Stimulated activated CD8-positive, alpha-beta memory T cell treated with anti-CD3 and anti-CD28 coated beads, Interleukin-12 subunit alpha, Interleukin-12 subunit beta, amount 100 ng/mL, for 1 hour (primary cell): Measurements from ENCODE around the gene PCDHGB6.
"Not testable (repeated sequence)": the region's sequence is repeated elsewhere in the genome, so short reads cannot be mapped to it uniquely, and the experiment has no call there.

Experiments
- DNase-seq: peaks from one replicate; pipeline ENCODE4 v3.0.0-alpha.2; 2020; ENCODE audit warnings: low read depth

PCDHGB6 gene

DNA sequence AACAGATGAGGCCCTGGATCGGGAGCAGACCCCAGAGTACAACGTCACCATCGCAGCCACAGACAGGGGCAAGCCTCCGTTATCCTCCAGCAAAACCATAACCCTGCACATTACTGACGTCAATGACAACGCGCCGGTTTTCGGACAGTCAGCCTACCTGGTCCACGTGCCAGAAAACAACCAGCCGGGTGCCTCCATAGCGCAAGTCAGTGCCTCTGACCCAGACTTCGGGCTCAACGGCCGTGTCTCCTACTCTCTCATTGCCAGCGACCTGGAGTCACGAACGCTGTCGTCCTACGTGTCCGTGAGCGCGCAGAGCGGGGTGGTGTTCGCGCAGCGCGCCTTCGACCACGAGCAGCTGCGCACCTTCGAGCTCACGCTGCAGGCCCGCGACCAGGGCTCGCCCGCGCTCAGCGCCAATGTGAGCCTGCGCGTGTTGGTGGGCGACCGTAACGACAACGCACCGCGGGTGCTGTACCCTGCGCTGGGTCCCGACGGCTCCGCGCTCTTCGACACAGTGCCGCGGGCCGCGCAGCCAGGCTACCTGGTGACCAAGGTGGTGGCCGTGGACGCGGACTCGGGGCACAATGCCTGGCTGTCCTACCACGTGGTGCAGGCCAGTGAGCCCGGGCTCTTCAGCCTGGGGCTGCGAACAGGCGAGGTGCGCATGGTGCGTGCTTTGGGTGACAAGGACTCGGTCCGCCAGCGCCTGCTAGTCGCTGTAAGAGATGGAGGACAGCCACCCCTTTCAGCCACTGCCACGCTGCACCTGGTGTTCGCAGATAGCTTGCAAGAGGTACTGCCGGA is 11.5 kb downstream of the PCDHGB6 start:
- DNase-seq: no peak

DNA sequence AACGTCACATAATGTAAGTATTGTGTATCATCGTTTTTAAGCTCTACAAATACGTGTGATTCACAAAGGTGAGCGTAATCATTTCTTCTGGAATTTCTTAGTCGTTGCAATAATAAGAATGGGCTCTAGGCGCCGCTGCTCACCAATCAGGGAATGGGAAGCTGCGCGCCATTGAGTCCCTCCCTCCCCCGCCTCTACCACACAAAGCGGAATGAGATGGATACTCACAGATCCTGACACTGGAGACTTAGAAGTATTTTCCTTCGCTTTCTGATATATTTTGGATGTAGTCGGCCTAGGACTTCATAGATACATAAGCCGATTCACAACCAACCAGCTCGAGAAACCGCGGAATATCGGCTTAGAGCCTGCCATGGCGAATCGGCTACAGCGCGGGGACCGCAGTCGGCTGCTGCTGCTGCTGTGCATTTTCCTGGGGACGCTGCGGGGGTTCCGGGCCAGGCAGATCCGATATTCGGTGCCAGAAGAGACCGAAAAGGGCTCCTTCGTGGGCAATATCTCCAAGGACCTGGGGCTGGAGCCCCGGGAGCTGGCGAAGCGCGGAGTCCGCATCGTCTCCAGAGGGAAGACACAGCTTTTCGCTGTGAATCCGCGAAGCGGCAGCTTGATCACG is 13.2 kb downstream of the PCDHGB6 start, which contains the start of gene PCDHGA11:
Gene PCDHGA11 (plus strand): TSS at position 197 of the 634 bp plus-strand sequence. CDS start 177 bp downstream, at position 374.
- DNase-seq: no peak

DNA sequence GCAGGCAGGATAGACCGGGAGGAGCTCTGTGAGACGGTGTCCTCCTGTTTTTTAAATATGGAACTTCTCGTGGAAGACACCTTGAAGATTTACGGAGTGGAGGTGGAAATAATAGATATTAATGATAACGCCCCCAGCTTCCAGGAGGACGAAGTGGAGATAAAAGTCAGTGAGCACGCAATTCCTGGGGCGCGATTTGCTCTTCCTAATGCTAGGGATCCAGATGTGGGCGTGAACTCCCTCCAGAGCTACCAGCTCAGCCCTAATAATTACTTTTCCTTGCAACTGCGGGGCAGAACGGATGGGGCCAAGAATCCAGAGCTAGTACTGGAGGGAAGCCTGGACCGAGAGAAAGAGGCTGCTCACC is 13.7 kb downstream of the PCDHGB6 start:
- no peak for DNase-seq

DNA sequence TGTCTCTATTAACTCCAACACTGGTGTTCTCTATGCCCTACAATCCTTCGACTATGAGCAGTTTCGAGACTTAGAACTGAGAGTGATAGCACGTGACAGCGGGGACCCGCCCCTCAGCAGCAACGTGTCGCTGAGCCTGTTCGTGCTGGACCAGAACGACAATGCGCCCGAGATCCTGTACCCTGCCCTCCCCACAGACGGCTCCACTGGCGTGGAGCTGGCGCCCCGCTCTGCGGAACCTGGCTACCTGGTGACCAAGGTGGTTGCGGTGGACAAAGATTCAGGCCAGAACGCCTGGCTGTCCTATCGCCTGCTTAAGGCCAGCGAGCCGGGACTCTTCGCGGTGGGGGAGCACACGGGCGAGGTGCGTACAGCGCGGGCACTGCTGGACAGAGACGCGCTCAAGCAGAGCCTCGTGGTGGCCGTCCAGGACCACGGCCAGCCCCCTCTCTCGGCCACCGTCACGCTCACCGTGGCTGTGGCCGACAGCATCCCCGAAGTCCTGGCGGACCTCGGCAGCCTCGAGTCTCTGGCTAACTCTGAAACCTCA is 15.0 kb downstream of the PCDHGB6 start:
- DNase-seq: no peak

DNA sequence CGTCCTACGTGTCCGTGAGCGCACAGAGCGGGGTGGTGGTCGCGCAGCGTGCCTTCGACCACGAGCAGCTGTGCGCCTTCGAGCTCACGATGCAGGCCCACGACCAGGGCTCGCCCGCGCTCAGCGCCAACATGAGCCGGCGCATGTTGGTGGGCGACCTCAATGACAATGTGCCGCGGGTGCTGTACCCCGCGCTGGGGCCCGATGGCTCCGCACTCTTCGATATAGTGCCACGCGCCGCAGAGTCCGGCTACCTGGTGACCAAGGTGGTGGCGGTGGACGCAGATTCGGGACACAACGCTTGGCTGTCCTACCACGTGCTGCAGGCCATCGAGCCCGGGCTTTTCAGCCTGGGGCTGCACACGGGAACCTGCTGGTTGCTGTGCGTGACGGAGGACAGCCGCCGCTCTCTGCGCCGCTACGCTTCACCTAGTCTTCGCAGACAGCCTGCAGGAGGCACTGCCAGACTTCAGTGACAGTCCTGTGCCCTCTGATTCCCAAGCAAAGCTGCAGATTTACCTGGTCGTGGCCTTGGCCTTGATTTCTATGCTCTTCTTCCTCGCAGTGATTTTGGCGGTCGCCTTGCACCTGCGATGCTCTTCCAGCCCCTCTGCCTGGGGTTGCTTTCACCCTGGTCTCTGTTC is 20.1 kb downstream of the PCDHGB6 start:
- no peak for DNase-seq

DNA sequence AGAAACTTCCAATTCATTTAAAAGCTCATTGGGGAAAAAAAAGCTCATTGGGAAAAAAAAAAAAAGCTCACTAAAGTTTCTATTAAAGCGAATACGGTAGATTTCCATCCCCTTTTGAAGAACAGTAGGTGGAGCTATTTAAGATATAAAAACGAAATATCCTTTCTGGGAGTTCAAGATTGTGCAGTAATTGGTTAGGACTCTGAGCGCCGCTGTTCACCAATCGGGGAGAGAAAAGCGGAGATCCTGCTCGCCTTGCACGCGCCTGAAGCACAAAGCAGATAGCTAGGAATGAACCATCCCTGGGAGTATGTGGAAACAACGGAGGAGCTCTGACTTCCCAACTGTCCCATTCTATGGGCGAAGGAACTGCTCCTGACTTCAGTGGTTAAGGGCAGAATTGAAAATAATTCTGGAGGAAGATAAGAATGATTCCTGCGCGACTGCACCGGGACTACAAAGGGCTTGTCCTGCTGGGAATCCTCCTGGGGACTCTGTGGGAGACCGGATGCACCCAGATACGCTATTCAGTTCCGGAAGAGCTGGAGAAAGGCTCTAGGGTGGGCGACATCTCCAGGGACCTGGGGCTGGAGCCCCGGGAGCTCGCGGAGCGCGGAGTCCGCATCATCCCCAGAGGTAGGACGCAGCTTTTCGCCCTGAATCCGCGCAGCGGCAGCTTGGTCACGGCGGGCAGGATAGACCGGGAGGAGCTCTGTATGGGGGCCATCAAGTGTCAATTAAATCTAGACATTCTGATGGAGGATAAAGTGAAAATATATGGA is 22.7 kb downstream of the PCDHGB6 start, which contains the start of gene PCDHGA12:
Gene PCDHGA12 (plus strand): TSS at position 176 of the 782 bp plus-strand sequence. CDS start 253 bp downstream, at position 429.
- no peak for DNase-seq

DNA sequence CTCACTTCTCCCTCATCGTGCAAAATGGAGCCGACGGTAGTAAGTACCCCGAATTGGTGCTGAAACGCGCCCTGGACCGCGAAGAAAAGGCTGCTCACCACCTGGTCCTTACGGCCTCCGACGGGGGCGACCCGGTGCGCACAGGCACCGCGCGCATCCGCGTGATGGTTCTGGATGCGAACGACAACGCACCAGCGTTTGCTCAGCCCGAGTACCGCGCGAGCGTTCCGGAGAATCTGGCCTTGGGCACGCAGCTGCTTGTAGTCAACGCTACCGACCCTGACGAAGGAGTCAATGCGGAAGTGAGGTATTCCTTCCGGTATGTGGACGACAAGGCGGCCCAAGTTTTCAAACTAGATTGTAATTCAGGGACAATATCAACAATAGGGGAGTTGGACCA is 23.5 kb downstream of the PCDHGB6 start:
- DNase-seq: no peak

DNA sequence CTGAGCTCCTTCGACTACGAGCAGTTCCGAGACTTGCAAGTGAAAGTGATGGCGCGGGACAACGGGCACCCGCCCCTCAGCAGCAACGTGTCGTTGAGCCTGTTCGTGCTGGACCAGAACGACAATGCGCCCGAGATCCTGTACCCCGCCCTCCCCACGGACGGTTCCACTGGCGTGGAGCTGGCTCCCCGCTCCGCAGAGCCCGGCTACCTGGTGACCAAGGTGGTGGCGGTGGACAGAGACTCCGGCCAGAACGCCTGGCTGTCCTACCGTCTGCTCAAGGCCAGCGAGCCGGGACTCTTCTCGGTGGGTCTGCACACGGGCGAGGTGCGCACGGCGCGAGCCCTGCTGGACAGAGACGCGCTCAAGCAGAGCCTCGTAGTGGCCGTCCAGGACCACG is 24.5 kb downstream of the PCDHGB6 start:
- not testable (repeated sequence) for DNase-seq

DNA sequence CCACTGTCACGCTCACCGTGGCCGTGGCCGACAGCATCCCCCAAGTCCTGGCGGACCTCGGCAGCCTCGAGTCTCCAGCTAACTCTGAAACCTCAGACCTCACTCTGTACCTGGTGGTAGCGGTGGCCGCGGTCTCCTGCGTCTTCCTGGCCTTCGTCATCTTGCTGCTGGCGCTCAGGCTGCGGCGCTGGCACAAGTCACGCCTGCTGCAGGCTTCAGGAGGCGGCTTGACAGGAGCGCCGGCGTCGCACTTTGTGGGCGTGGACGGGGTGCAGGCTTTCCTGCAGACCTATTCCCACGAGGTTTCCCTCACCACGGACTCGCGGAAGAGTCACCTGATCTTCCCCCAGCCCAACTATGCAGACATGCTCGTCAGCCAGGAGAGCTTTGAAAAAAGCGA is 24.9 kb downstream of the PCDHGB6 start:
- DNase-seq: not testable (repeated sequence)

DNA sequence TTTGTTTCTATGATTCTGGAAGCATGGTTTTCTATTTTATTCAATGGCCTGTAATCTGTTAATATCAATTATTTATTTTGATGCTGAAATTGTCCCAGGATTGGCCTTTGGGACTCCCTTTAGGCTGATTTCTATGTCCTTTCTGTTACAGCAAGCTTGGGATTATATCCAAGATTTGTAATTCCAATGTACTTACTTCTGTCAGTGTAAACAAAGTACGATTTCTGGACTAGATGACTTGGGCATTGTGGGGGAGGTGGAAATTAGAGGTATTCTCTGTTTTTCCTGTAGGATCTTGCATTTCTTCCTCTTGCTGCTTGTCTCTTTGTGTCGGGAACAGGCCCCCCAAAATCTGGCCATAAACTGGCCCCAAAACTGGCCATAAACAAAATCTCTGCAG is 26.2 kb downstream of the PCDHGB6 start:
- DNase-seq: no peak

DNA sequence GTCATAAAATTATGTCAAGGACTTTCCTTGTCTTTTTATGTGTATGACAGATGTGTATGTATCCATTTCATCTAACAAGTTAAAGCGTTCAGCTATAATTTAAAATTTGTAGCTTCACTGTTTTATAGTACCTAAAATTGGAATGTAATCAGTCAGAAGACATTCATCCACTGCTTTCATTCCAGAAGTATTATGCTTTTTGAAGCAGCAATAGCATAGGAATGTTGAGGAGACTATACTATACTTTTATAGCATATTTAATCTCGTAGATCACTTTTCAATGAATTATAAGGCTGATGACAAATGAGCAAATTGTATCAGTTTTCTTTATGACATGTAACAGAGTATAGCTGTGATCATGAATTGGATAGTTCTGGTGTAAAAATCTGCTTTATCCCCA is 29.4 kb downstream of the PCDHGB6 start:
- DNase-seq: no peak

DNA sequence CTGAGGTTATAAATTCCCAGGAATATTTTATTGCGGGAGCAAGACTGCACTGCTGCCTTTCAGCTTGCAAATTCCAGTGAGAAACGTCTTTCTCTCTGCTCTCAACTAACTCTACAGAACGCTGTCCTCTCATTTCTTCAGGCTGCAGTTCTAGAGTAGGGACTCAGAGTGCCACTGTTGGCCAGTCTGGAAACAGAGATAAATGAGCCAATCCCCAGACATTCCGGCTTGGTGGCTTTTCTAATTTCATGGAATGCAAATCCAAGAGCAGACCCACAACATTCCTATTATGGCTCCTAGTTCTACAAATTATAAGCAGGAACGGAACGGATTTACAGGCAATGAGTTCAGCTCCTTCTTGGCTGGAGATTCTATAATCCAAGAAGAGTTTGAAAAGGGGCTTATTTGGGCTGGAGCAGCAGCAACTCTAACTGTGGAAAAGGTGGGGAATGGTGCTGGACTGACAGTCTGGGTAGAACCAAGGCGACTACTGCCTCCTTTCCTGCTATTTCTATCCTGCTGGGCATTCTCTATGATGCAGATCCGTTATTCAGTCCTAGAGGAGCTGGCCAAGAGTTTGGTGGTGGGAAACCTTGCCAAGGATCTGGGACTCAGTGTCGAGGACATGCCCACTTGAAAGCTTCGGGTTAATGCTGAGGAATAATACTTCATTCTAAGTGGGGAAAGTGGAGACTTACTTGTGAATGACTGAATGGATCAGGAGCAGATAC is 31.8 kb downstream of the PCDHGB6 start:
- DNase-seq: no peak

DNA sequence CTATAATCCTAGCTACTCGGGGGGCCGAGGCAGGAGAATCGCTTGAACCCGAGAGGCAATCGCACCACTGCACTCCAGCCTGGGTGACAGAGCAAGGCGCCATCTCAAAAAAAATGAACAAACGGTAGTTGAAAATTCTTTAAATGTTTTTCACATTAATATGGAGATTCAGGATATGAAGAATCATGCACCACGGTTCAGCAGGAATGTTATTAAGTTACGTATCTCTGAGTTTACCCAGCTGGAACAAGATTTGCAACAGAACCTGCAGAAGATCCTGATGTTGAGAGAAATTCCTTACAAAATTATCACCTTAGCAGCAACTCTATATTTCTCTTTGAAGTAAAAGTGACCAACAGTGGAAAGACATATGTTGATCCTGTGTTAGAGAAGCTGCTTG is 32.5 kb downstream of the PCDHGB6 start:
- no peak for DNase-seq

DNA sequence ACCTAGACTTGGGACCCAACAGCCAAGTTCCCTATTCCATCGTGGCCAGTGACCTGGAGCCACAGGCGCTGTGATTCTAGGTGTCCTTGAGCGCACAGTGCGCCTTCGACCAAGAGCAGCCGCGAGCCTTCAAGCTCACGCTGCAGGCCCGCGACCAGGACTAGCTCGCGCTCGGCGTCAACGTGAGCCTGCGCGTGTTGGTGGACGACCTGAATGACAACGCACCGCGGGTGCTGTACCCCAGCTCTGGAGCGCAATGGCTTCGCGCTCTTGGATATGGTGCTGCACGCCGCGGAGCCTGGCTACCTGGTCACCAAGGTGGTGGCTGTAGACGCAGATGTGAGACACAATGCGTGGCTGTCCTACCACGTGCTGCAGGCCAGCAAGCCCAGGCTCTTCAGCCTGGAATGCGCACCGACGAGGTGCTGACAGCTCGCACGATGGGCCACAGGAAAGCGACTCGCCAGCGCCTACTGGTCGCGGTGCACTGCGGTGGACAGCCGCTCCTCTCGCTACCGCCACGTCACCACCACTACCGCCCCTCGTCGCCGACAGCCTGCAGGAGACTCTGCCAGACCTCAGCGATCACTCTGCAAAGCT is 33.9 kb downstream of the PCDHGB6 start:
- no peak for DNase-seq
